Measurements from ENCODE around the gene CCDC148.

Gene CCDC148

GRCh38 chr2:158495175-158495574 lies 38.6 kb upstream of the CCDC148 start:
- TF ChIP-seq MZF1 (tag by site-specific recombination; IDR thresholded peaks at IDR 0.05; ENCODE audit: borderline replicate concordance), result no peak
- no peak for TF ChIP-seq ZBTB10 (tag by site-specific recombination; IDR thresholded peaks at IDR 0.05)
- no peak for TF ChIP-seq ZNF626 (tag by site-specific recombination; IDR thresholded peaks at IDR 0.05)
- TF ChIP-seq ZIC2 (tag by site-specific recombination; IDR thresholded peaks at IDR 0.05), result no peak
- no peak for TF ChIP-seq SALL2 (tag by site-specific recombination; IDR thresholded peaks at IDR 0.05; ENCODE audit: borderline replicate concordance)
- no peak for TF ChIP-seq ZNF747 (tag by site-specific recombination; IDR thresholded peaks at IDR 0.05)
- no peak for TF ChIP-seq ZNF555 (tag by site-specific recombination; conservative IDR thresholded peaks at IDR 0.05)
- no peak for TF ChIP-seq ZNF558 (tag by site-specific recombination; IDR thresholded peaks at IDR 0.05)
- no peak for TF ChIP-seq ZNF202 (tag by site-specific recombination; IDR thresholded peaks at IDR 0.05; ENCODE audit: borderline replicate concordance)
- TF ChIP-seq ZBTB7A (tag by site-specific recombination; IDR thresholded peaks at IDR 0.05; ENCODE audit: low read depth), result no peak
- no peak for TF ChIP-seq ZNF501 (tag by site-specific recombination; IDR thresholded peaks at IDR 0.05)
- no peak for TF ChIP-seq KLF7 (tag by site-specific recombination; IDR thresholded peaks at IDR 0.05; ENCODE audit: borderline replicate concordance)
- no peak for TF ChIP-seq ZNF548 (tag by site-specific recombination; IDR thresholded peaks at IDR 0.05)
- TF ChIP-seq INSM2 (tag by site-specific recombination; IDR thresholded peaks at IDR 0.05), result no peak
- TF ChIP-seq ZNF776 (tag by site-specific recombination; IDR thresholded peaks at IDR 0.05; ENCODE audit: borderline replicate concordance), result no peak
- no peak overlapping the region for H3K4me3 ChIP-seq (ENCODE audit: low read depth, low read length)
- ChIA-PET CTCF (interaction anchor here (0.6 kb wide), 1 partner anchor 64 kb away, joined by 3 read pairs; no protein-coding TSS in a partner anchor), POLR2A (no interaction called here)
- no peaks in the 10 kb centered on the region for H3K36me3 ChIP-seq (ENCODE audit: control insufficient read depth in 2 of 2, insufficient read depth in 1 of 2, low read length in 2 of 2)
- no peak overlapping the region for H3K27ac ChIP-seq (ENCODE audit: extremely low read depth, low read depth, low read length)
- H3K9me3 ChIP-seq (ENCODE audit: control insufficient read depth, insufficient read depth, low read depth, low read length), result no peaks in the 10 kb centered on the region
- peaks cover 9% of the 10 kb centered on the region for H3K4me1 ChIP-seq (ENCODE audit: control insufficient read depth, insufficient read depth, low read length)

GRCh38 chr2:158493458-158493857 lies 36.9 kb upstream of the CCDC148 start:
- Histone ChIP-seq H3K4me3 (ENCODE audit: low read depth, low read length) (no peak overlapping the region), H3K36me3 (ENCODE audit: control insufficient read depth in 2 of 2, insufficient read depth in 1 of 2, low read length in 2 of 2) (no peaks in the 10 kb centered on the region), H3K4me1 (ENCODE audit: control insufficient read depth, insufficient read depth, low read length) (peaks cover 20% of the 10 kb centered on the region), H3K9me3 (ENCODE audit: control insufficient read depth, insufficient read depth, low read depth, low read length) (no peaks in the 10 kb centered on the region), H3K27ac (ENCODE audit: extremely low read depth, low read depth, low read length) (no peak overlapping the region)
- POLR2A ChIA-PET, result no interaction called here
- CTCF ChIA-PET, result interaction anchor here (0.6 to 0.7 kb wide), 3 partner anchors 28 to 1497 kb away, joined by 3 to 4 read pairs (median 3); no protein-coding TSS in a partner anchor
- no peak for TF ChIP-seq ZNF26 (tag by site-specific recombination; IDR thresholded peaks at IDR 0.05)
- TF ChIP-seq ZNF184 (tag by site-specific recombination; IDR thresholded peaks at IDR 0.05), result no peak
- TF ChIP-seq FEZF1 (tag by site-specific recombination; IDR thresholded peaks at IDR 0.05), result 0 out of 2 replicates have a peak, but pooled peaks have one; percentile 29
- no peak for TF ChIP-seq ZNF510 (tag by site-specific recombination; IDR thresholded peaks at IDR 0.05; ENCODE audit: insufficient replicate concordance)
- peak; percentile 30; the same call in 1 of the 2 replicates for TF ChIP-seq OSR2 (tag by site-specific recombination; IDR thresholded peaks at IDR 0.05)
- no peak for TF ChIP-seq ZBTB7A (tag by site-specific recombination; IDR thresholded peaks at IDR 0.05; ENCODE audit: low read depth)
